Mammary epithelial cell (primary cell): ENCODE data around the gene ELN.

Experiments
- EZH2 ChIP-seq: IDR thresholded peaks from 2 replicates; pipeline ENCODE4 v1.6.1; 2012; ENCODE audit warnings: low read length, inconsistent platforms, borderline replicate concordance
- TF ChIP-seq, protein P1 (sequence below), 2 donors: IDR thresholded peaks in 1 of 2; conservative IDR thresholded peaks in 1 of 2; 2 replicates each; pipeline ENCODE4 v1.5.1; 2011 to 2012; ENCODE audit warnings: inconsistent platforms in 2 of 2, low read length in 2 of 2, mild to moderate bottlenecking in 2 of 2, control low read depth in 1 of 2, low read depth in 1 of 2; ENCODE audit not compliant: insufficient read depth in 1 of 2; ENCODE audit errors: extremely low read depth in 1 of 2

DNA sequence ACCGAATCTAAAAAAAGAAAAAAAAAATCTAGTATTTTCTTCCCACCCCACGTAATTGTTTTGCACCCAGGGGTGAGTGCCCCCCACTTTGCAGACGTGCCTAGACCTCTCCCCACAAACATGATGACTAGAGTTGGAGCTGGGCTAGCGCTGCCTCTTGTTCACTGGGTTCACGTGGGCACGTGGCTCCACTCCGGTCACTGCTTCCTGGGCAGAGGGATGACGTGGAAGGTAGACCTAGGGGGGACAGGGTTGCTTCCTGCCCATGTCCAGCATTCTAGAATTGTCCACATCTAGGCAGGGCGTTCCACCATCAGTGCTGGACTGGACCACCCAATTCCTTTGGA lies 54.8 kb downstream of the ELN start:
- TF ChIP-seq, protein P1, sequence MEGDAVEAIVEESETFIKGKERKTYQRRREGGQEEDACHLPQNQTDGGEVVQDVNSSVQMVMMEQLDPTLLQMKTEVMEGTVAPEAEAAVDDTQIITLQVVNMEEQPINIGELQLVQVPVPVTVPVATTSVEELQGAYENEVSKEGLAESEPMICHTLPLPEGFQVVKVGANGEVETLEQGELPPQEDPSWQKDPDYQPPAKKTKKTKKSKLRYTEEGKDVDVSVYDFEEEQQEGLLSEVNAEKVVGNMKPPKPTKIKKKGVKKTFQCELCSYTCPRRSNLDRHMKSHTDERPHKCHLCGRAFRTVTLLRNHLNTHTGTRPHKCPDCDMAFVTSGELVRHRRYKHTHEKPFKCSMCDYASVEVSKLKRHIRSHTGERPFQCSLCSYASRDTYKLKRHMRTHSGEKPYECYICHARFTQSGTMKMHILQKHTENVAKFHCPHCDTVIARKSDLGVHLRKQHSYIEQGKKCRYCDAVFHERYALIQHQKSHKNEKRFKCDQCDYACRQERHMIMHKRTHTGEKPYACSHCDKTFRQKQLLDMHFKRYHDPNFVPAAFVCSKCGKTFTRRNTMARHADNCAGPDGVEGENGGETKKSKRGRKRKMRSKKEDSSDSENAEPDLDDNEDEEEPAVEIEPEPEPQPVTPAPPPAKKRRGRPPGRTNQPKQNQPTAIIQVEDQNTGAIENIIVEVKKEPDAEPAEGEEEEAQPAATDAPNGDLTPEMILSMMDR (conservative IDR thresholded peaks at IDR 0.05 in 1 of 2, IDR thresholded peaks at IDR 0.05 in 1 of 2; ENCODE audit: extremely low read depth in 1 of 2, insufficient read depth in 1 of 2, low read depth in 1 of 2, low read length in 2 of 2): no peak
- no peak for TF ChIP-seq EZH2
